H1 (cell line): ENCODE data around the gene CD46. TPM values are rescaled to one million over a fixed set of nuclear protein-coding genes. Genes with fewer than 3 reads are reported as not detected.

Experiments used
- BACH1 ChIP-seq: IDR thresholded peaks from 2 replicates; pipeline ENCODE4 v1.6.1; 2012; ENCODE audit warnings: low read length, improper control_type of control experiment
- CBX5 ChIP-seq: fragments of 300-800, 300-1000 bp; sonication (generic); IDR thresholded peaks from 2 replicates; pipeline ENCODE4 v1.7.1; 2016; ENCODE audit warnings: antibody characterized with exemption, low read length, low read depth
- CHD1 ChIP-seq: IDR thresholded peaks from 2 replicates; pipeline ENCODE4 v1.6.1; 2012; ENCODE audit warnings: low read depth, low read length, improper control_type of control experiment
- CHD2 ChIP-seq: IDR thresholded peaks from 2 replicates; pipeline ENCODE4 v1.6.1; 2012; ENCODE audit warnings: low read length, improper control_type of control experiment
- EP300 ChIP-seq, 2 experiments: IDR thresholded peaks; 1 replicate in 1 of 2; 2 replicates in 1 of 2; pipeline ENCODE4 v1.6.1; 2011 to 2012; ENCODE audit warnings: low read depth in 2 of 2, low read length in 2 of 2, mild to moderate bottlenecking in 2 of 2, borderline replicate concordance in 1 of 2, inconsistent platforms in 1 of 2, moderate library complexity in 1 of 2
- MAX ChIP-seq: IDR thresholded peaks from 2 replicates; pipeline ENCODE4 v1.6.1; 2012; ENCODE audit warnings: inconsistent platforms
- NANOG ChIP-seq: IDR thresholded peaks from 2 replicates; pipeline ENCODE4 v1.6.1; 2011; ENCODE audit warnings: low read length, low read depth, mild to moderate bottlenecking, inconsistent platforms; ENCODE audit not compliant: insufficient read depth, poor library complexity, severe bottlenecking
- NRF1 ChIP-seq: IDR thresholded peaks from 2 replicates; pipeline ENCODE4 v1.6.1; 2011; ENCODE audit warnings: mild to moderate bottlenecking, low read depth, low read length, improper control_type of control experiment
- SAP30 ChIP-seq: fragments of 300-600 bp; sonication (generic); IDR thresholded peaks from 2 replicates; pipeline ENCODE4 v1.7.1; 2012; ENCODE audit warnings: low read length, moderate library complexity, mild to moderate bottlenecking, inconsistent platforms; ENCODE audit not compliant: insufficient read depth, insufficient replicate concordance
- SIRT6 ChIP-seq: IDR thresholded peaks from one replicate; pipeline ENCODE4 v1.7.1; 2012; ENCODE audit warnings: low read length, inconsistent platforms
- SIX5 ChIP-seq: IDR thresholded peaks from 2 replicates; pipeline ENCODE4 v1.6.1; 2011; ENCODE audit warnings: mild to moderate bottlenecking, low read depth, low read length
- polyA plus RNA-seq, 7 experiments: library from polyadenylated mRNA; depleted of rRNA in 3 of 7; stranded (reverse) in 5 of 7; unstranded in 2 of 7; fragments of >200 nt in 5 of 7; fragments of 200-250 nt in 2 of 7; gene quantifications; 1 replicate in 5 of 7; 2 replicates in 1 of 7; 4 replicates in 1 of 7; pipeline versions ENCODE4 v1.2.1 to v1.2.3, GENCODE V29; 2011 to 2013; ENCODE audit warnings: missing spikeins in 2 of 7, mixed read lengths in 2 of 7
- total RNA-seq: library from RNA; stranded (reverse); fragmentation: NEBNext Ultra II Directional; extraction: Animal tissue kit (Norgen Biotek cat#: 25700); gene quantifications from 2 replicates; pipeline ENCODE4 v1.2.1, GENCODE V29; 2021
- TF ChIP-seq, protein P1 (sequence below): fragments of 300-600 bp; sonication (generic); IDR thresholded peaks from 2 replicates; pipeline ENCODE4 v1.7.1; 2012; ENCODE audit warnings: low read length, moderate library complexity, mild to moderate bottlenecking, inconsistent platforms; ENCODE audit not compliant: insufficient replicate concordance

CD46 gene
- total and polyA plus RNA-seq, 2 of the 8 experiments (the other 6 are each of a cell fraction or from before 2014, with no cell fraction given), result 60.9 to 113 TPM

GRCh38 chr1:207807326-207807689 is 55.5 kb downstream of the CD46 start (continued):
- TF ChIP-seq, protein P1, sequence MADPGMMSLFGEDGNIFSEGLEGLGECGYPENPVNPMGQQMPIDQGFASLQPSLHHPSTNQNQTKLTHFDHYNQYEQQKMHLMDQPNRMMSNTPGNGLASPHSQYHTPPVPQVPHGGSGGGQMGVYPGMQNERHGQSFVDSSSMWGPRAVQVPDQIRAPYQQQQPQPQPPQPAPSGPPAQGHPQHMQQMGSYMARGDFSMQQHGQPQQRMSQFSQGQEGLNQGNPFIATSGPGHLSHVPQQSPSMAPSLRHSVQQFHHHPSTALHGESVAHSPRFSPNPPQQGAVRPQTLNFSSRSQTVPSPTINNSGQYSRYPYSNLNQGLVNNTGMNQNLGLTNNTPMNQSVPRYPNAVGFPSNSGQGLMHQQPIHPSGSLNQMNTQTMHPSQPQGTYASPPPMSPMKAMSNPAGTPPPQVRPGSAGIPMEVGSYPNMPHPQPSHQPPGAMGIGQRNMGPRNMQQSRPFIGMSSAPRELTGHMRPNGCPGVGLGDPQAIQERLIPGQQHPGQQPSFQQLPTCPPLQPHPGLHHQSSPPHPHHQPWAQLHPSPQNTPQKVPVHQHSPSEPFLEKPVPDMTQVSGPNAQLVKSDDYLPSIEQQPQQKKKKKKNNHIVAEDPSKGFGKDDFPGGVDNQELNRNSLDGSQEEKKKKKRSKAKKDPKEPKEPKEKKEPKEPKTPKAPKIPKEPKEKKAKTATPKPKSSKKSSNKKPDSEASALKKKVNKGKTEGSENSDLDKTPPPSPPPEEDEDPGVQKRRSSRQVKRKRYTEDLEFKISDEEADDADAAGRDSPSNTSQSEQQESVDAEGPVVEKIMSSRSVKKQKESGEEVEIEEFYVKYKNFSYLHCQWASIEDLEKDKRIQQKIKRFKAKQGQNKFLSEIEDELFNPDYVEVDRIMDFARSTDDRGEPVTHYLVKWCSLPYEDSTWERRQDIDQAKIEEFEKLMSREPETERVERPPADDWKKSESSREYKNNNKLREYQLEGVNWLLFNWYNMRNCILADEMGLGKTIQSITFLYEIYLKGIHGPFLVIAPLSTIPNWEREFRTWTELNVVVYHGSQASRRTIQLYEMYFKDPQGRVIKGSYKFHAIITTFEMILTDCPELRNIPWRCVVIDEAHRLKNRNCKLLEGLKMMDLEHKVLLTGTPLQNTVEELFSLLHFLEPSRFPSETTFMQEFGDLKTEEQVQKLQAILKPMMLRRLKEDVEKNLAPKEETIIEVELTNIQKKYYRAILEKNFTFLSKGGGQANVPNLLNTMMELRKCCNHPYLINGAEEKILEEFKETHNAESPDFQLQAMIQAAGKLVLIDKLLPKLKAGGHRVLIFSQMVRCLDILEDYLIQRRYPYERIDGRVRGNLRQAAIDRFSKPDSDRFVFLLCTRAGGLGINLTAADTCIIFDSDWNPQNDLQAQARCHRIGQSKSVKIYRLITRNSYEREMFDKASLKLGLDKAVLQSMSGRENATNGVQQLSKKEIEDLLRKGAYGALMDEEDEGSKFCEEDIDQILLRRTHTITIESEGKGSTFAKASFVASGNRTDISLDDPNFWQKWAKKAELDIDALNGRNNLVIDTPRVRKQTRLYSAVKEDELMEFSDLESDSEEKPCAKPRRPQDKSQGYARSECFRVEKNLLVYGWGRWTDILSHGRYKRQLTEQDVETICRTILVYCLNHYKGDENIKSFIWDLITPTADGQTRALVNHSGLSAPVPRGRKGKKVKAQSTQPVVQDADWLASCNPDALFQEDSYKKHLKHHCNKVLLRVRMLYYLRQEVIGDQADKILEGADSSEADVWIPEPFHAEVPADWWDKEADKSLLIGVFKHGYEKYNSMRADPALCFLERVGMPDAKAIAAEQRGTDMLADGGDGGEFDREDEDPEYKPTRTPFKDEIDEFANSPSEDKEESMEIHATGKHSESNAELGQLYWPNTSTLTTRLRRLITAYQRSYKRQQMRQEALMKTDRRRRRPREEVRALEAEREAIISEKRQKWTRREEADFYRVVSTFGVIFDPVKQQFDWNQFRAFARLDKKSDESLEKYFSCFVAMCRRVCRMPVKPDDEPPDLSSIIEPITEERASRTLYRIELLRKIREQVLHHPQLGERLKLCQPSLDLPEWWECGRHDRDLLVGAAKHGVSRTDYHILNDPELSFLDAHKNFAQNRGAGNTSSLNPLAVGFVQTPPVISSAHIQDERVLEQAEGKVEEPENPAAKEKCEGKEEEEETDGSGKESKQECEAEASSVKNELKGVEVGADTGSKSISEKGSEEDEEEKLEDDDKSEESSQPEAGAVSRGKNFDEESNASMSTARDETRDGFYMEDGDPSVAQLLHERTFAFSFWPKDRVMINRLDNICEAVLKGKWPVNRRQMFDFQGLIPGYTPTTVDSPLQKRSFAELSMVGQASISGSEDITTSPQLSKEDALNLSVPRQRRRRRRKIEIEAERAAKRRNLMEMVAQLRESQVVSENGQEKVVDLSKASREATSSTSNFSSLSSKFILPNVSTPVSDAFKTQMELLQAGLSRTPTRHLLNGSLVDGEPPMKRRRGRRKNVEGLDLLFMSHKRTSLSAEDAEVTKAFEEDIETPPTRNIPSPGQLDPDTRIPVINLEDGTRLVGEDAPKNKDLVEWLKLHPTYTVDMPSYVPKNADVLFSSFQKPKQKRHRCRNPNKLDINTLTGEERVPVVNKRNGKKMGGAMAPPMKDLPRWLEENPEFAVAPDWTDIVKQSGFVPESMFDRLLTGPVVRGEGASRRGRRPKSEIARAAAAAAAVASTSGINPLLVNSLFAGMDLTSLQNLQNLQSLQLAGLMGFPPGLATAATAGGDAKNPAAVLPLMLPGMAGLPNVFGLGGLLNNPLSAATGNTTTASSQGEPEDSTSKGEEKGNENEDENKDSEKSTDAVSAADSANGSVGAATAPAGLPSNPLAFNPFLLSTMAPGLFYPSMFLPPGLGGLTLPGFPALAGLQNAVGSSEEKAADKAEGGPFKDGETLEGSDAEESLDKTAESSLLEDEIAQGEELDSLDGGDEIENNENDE, result no peak
- TF ChIP-seq SAP30, result no peak
- TF ChIP-seq CHD1, result no peak
- no peak for TF ChIP-seq BACH1
- TF ChIP-seq SIRT6, result no peak
- no peak for TF ChIP-seq CBX5
- TF ChIP-seq NANOG, result no peak
- TF ChIP-seq SIX5, result no peak
- no peak for TF ChIP-seq EP300 (IDR thresholded peaks at IDR 0.05; ENCODE audit: borderline replicate concordance in 1 of 2, low read depth in 2 of 2, low read length in 2 of 2)
- no peak for TF ChIP-seq CHD2
- TF ChIP-seq NRF1, result no peak
- no peak for TF ChIP-seq MAX
